GM12875 (cell line): Measurements from ENCODE around the gene TTLL3.
"Not testable (repeated sequence)": the region's sequence is repeated elsewhere in the genome, so short reads cannot be mapped to it uniquely, and the experiment has no call there.

ENCODE experiments used
- H3K4me3 ChIP-seq: one replicate; pipeline ENCODE4 v1.5.1; 2011; ENCODE audit warnings: low read depth, low read length, control low read depth
- TF ChIP-seq, protein P1 (sequence below): IDR thresholded peaks from 2 replicates; pipeline ENCODE4 v1.5.1; 2011; ENCODE audit warnings: low read depth, mild to moderate bottlenecking, control low read depth, inconsistent platforms, low read length, moderate library complexity, borderline replicate concordance; ENCODE audit not compliant: insufficient read depth

TTLL3 gene

DNA sequence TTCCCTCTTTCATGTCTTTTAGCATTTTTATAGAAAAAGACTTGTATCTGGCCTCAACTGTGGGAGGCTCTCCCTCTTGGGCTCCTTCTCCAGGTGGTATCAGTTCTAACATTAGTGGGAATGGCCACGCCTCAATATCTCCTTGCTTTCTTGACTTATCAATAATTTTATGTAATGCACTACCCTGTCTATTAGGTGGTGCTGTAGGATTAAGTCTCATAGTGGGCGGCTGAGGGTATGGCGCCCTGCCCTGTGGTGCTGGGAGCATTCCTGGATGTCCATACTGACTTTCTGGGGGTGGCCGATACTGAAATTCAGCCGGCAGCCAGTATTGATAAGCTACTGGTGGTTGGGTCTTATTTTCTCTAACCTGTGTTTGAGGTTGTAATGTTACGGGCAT lies 42.5 kb downstream of the TTLL3 start:
- no peak overlapping the region for H3K4me3 ChIP-seq
- TF ChIP-seq, protein P1, sequence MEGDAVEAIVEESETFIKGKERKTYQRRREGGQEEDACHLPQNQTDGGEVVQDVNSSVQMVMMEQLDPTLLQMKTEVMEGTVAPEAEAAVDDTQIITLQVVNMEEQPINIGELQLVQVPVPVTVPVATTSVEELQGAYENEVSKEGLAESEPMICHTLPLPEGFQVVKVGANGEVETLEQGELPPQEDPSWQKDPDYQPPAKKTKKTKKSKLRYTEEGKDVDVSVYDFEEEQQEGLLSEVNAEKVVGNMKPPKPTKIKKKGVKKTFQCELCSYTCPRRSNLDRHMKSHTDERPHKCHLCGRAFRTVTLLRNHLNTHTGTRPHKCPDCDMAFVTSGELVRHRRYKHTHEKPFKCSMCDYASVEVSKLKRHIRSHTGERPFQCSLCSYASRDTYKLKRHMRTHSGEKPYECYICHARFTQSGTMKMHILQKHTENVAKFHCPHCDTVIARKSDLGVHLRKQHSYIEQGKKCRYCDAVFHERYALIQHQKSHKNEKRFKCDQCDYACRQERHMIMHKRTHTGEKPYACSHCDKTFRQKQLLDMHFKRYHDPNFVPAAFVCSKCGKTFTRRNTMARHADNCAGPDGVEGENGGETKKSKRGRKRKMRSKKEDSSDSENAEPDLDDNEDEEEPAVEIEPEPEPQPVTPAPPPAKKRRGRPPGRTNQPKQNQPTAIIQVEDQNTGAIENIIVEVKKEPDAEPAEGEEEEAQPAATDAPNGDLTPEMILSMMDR: no peak

DNA sequence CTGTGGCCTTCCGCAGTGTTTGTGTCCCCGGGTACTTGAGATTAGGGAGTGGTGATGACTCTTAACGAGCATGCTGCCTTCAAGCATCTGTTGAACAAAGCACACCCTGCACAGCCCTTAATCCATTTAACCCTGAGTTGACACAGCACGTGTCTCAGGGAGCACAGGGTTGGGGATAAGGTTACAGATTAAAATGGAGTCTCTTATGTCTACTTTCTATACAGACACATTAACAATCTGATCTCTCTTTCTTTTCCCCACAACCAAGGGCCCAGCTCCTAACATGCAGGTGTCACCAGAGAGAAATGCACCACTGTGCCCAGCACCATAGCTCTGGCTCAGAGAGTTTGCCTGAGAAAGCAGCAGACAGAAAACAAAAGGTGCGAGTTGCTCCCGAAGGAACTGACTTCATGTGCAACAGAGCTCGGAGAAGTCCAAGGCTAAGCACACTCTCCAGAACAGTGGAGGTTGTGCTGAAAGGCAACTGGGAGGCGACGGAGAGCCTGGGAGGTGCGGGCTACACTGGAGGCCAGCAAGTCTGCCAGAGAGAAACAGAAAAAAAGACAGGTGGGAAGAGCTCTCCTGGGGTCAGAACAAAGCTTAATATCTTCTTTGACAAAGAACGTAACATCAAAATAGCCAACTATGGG lies 44.4 kb downstream of the TTLL3 start:
- H3K4me3 ChIP-seq: not testable (repeated sequence)

DNA sequence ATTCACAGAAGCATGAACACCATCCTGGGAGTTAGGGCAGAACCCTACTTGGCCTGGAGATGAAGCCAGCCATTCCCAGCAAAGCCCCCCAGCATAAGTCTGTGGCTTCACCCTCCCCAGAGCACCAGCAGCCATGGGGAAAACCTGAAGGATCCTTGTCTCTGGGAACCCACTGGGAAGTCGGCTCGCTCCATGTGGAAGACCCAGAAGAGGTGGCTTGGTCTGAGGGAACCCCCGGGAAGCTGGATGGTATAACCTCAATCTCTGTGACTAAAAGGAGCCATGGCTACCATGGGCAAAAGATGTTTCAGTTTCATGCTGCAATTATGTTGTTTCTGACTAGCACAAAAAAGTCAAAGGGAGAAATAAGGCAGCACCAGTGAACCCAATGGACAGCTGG lies 45.5 kb downstream of the TTLL3 start:
- no peak overlapping the region for H3K4me3 ChIP-seq
- TF ChIP-seq, protein P1: no peak

GRCh38 chr3:9859530-9860025 lies 49.5 kb downstream of the TTLL3 start:
- no peak overlapping the region for H3K4me3 ChIP-seq
- TF ChIP-seq, protein P1: no peak

DNA sequence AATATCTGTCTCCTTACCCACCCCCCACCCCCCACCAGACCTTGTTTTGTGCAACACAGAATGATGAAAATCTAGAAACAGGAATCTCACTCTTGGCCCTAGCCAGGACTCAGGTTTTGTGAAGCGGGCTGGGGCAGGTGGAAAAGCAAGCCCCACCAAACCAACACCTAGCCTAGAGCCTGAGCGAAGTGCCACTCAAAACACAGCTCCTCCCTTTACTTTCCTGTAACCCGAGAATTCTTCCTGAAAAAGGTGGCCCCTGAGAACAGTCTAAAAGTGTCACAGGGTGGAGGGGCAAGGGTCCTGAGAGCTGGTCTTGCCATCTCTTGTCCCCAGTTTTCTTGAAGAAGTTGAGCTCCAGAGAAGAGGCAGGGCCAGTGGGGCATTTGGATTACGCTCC lies 51.1 kb downstream of the TTLL3 start:
- TF ChIP-seq, protein P1: no peak
- no peak overlapping the region for H3K4me3 ChIP-seq

DNA sequence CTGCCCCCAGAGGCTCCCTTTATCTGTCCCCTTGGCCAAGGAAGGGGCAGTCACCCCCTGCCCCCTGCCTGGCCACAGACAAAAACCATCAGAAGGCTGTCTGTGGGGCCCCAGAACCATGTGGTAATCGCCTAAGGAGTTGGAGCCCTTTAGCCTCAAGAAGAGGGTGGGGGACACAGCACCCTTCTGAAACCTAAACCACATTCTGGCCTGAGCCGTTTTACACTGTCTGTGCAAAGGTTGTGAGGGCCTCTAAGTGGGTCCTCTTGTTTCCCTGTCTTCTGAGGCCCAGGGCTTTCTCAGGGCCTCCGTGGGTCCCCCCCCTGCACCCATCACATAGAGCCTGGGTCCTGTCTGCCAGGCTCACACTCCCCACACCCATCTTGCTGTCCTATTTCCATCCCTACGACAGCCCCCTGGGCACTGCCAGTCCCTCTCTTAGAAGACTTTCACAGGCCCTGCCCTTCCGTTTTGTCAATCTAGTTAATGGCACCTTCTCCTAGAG lies 51.6 kb downstream of the TTLL3 start:
- H3K4me3 ChIP-seq: no peak overlapping the region
- TF ChIP-seq, protein P1: no peak

GRCh38 chr3:9862391-9863057 lies 52.5 kb downstream of the TTLL3 start:
- TF ChIP-seq, protein P1: no peak

More at GRCh38 chr3:9862391-9863057, 52.5 kb downstream of the TTLL3 start:
- H3K4me3 ChIP-seq: no peak overlapping the region
